T-helper 17 cell (primary cell): Measurements from ENCODE around the gene OR8B4. TPM values are rescaled to one million over a fixed set of nuclear protein-coding genes. Genes with fewer than 3 reads are reported as not detected.
"Not testable (repeated sequence)": the region's sequence is repeated elsewhere in the genome, so short reads cannot be mapped to it uniquely, and the experiment has no call there.

Experiments
- ATAC-seq: fragments of 150-1000 bp; cut with Tn5 transposase; 2 replicates; pipeline ENCODE4 v1.10.0; 2021; ENCODE audit warnings: mild to moderate bottlenecking, moderate library complexity
- DNase-seq, 3 donors: peaks; one replicate each; pipeline versions ENCODE4 v3.0.0 to v3.0.0-alpha.2; 2020 to 2021
- H3K9me3 ChIP-seq: one replicate; pipeline ENCODE4 v1.7.0; 2013; ENCODE audit warnings: low read length, mild to moderate bottlenecking; ENCODE audit not compliant: control insufficient read depth, poor library complexity, severe bottlenecking
- H3K27ac Mint-ChIP-seq: one replicate; pipeline ENCODE4 v1.8.0; 2022; ENCODE audit warnings: mild to moderate bottlenecking, moderate library complexity, mixed read lengths
- H3K27me3 Mint-ChIP-seq: one replicate; pipeline ENCODE4 v1.8.0; 2022; ENCODE audit warnings: mixed read lengths
- H3K36me3 Mint-ChIP-seq: one replicate; pipeline ENCODE4 v1.8.0; 2022; ENCODE audit warnings: low read depth, mixed read lengths
- H3K4me1 Mint-ChIP-seq: one replicate; pipeline ENCODE4 v1.8.0; 2022; ENCODE audit warnings: mild to moderate bottlenecking, mixed read lengths
- H3K4me3 Mint-ChIP-seq: one replicate; pipeline ENCODE4 v1.8.0; 2022; ENCODE audit warnings: mild to moderate bottlenecking, moderate library complexity, mixed read lengths
- total RNA-seq, 4 donors: library from RNA in 2 of 4; stranded (reverse) in 2 of 4; gene quantifications; one replicate each; pipeline ENCODE4 v1.2.3 and lab custom pipeline; 2022 to 2026

Gene OR8B4
- total RNA-seq, 2 donors from 2014 or later = not detected

GRCh38 chr11:124396847-124397246, 27.8 kb downstream of the OR8B4 start:
- not testable (repeated sequence) for DNase-seq, H3K4me1 Mint-ChIP-seq, H3K4me3 Mint-ChIP-seq, H3K36me3 Mint-ChIP-seq, H3K9me3 ChIP-seq, H3K27ac Mint-ChIP-seq, H3K27me3 Mint-ChIP-seq, ATAC-seq

- H3K36me3 Mint-ChIP-seq = no peaks in the 10 kb centered on the region
- ATAC-seq = no peak
Measured at GRCh38 chr11:124394408-124394807, 30.3 kb downstream of the OR8B4 start.

DNA sequence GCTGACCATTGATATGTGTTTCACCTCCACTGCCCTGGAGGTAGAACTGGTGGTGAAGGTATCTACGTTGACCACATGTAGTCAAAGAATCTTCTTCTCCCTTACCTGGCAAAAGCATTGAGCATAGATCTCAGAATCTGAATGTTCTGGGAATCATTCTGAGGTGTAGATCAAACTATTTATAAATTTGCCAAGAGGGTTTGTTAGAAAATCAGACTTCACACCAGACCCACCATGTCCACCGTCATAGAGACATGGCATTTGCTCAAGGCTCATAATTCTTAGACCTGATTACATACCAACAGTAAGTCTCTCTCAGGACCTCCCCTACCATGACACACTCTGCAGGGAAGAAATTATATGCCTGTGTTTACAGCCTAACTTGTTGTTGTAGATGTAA, 40.3 kb downstream of the OR8B4 start, which contains the start of gene OR8B2:
TSS of gene OR8B2 (minus strand) at position 101 of the 400 bp plus-strand sequence. CDS start 1,156 bp downstream, outside the sequence.
- no peak within 1 kb of the TSS for H3K4me3 Mint-ChIP-seq

More at GRCh38 chr11:124394408-124394807, 30.3 kb downstream of the OR8B4 start:
- Mint-ChIP-seq H3K4me1 (no peaks in the 10 kb centered on the region), H3K4me3 (no peak overlapping the region), H3K27ac (no peak overlapping the region), H3K27me3 (peaks cover 6% of the 10 kb centered on the region)
- no peaks in the 10 kb centered on the region for H3K9me3 ChIP-seq
- no peak for DNase-seq

DNA sequence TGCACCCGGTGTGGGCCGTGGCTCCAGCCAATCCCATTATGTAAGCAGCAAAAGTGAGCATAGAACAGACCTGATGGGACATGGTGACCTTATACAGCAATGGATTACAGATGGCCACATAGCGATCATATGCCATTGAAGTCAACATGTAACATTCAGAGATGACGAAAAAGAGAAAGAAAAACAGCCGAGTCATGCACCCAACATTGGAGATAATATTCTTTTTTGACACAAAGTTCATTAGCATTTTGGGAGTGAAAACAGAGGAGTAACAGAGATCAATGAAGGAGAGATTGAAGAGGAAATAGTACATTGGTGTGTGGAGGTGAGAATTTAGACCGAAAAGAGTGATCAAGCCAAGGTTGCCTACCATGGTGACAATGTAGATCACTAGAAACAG, 41.8 kb downstream of the OR8B4 start:
- DNase-seq, H3K4me3 Mint-ChIP-seq, H3K9me3 ChIP-seq, H3K27me3 Mint-ChIP-seq, ATAC-seq, H3K27ac Mint-ChIP-seq, H3K36me3 Mint-ChIP-seq, H3K4me1 Mint-ChIP-seq: not testable (repeated sequence)

More for the DNA sequence above, 40.3 kb downstream of the OR8B4 start, which contains the start of gene OR8B2:
- H3K36me3 Mint-ChIP-seq = no peaks in the 10 kb centered on the region
- DNase-seq (no peak), ATAC-seq (no peak)
- H3K9me3 ChIP-seq = no peaks in the 10 kb centered on the region
- no peak within 1 kb of the TSS for H3K27ac Mint-ChIP-seq
- no peaks in the 10 kb centered on the region for H3K4me1 Mint-ChIP-seq
- peaks cover 7% of the 10 kb centered on the region for H3K27me3 Mint-ChIP-seq

- no peaks in the 10 kb centered on the region for H3K4me1 Mint-ChIP-seq
Measured at GRCh38 chr11:124380585-124380984, 44.1 kb downstream of the OR8B4 start.

DNA sequence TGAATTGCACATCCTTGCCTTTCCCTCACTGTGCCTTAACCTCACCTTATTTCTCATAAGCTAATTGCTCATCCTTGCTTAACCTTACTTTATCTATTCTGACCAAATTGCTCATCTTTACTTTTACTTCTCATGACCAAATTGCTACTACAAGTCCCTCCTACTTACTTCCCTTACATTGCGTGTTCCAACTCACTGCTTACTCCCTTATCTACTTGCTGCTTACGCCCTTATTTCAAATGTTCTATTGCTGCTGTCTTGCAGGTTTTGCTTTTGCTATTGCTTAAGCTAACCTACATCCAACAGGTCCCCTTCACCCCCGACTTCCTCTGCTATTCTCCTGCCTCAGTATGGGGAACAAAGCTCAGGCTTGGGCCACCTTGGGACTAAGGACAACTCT, 48.4 kb downstream of the OR8B4 start:
- Mint-ChIP-seq H3K27me3 (peaks cover 5% of the 10 kb centered on the region), H3K4me3 (no peak overlapping the region), H3K36me3 (no peaks in the 10 kb centered on the region), H3K27ac (no peak overlapping the region), H3K4me1 (no peaks in the 10 kb centered on the region)
- ATAC-seq = no peak
- DNase-seq = no peak
- H3K9me3 ChIP-seq = no peaks in the 10 kb centered on the region

More at GRCh38 chr11:124380585-124380984, 44.1 kb downstream of the OR8B4 start:
- no peak for ATAC-seq
- Mint-ChIP-seq H3K27ac (no peak overlapping the region), H3K36me3 (no peaks in the 10 kb centered on the region), H3K27me3 (peaks cover 7% of the 10 kb centered on the region), H3K4me3 (no peak overlapping the region)
- DNase-seq = no peak
- H3K9me3 ChIP-seq = no peaks in the 10 kb centered on the region

Other genes starting within 250 kb of the OR8B4 start
- gene OR10D3, start 241.5 kb downstream of the OR8B4 start, total RNA-seq = not detected
- gene OR8G1, start 183.8 kb downstream of the OR8B4 start, total RNA-seq = not detected
- not detected for gene OR8G5, start 168.5 kb downstream of the OR8B4 start, total RNA-seq
- not detected for gene OR8D1, start 110.9 kb downstream of the OR8B4 start, total RNA-seq
- not detected for gene OR8D2, start 104.7 kb downstream of the OR8B4 start, total RNA-seq
- not detected for gene OR8B2, start 40.4 kb downstream of the OR8B4 start, total RNA-seq
- not detected for gene OR8B3, start 25.8 kb downstream of the OR8B4 start, total RNA-seq
- gene OR8B8, start 20.8 kb upstream of the OR8B4 start, total RNA-seq = not detected
- not detected for gene OR8B12, start 118.8 kb upstream of the OR8B4 start, total RNA-seq
- not detected for gene OR8A1, start 145.1 kb upstream of the OR8B4 start, total RNA-seq
- gene PANX3, start 186.6 kb upstream of the OR8B4 start, total RNA-seq = not detected
- 10 to 100 TPM; 55.5 to 61.4 TPM for gene TBRG1, start 198.0 kb upstream of the OR8B4 start, total RNA-seq
- gene SIAE, start 248.9 kb upstream of the OR8B4 start, total RNA-seq = 10 to 100 TPM in 1 of 2 donors, 1 to 10 TPM in 1; 6.8 to 15.0 TPM
- 1 to 10 TPM in 1 of 2 donors, under 1 TPM in 1; 0.67 to 1.1 TPM for gene SPA17, start 249.0 kb upstream of the OR8B4 start, total RNA-seq